Body of pancreas (tissue), 4 donors: Measurements from ENCODE around the gene SH3YL1. TPM values are rescaled to one million over a fixed set of nuclear protein-coding genes. Genes with fewer than 3 reads are reported as not detected.

Experiments used
- ATAC-seq: fragments of 150-250 bp; one replicate; pipeline ENCODE4 v1.9.1; 2016
- DNase-seq, 4 donors: peaks; one replicate each; pipeline ENCODE4 v3.0.0-alpha.2; 2019
- H3K27ac ChIP-seq, 4 donors: fragments of 200-600 bp; sonication (generic); 1 replicate in 3 of 4; 2 replicates in 1 of 4; pipeline versions ENCODE4 v1.5.1 to v1.6.1; 2016 to 2019; ENCODE audit warnings: mild to moderate bottlenecking in 1 of 4, mixed read lengths in 1 of 4, moderate library complexity in 1 of 4
- H3K27me3 ChIP-seq, 2 donors: fragments of 200-600 bp; sonication (generic); one replicate each; pipeline ENCODE4 v1.6.0; 2016; ENCODE audit warnings: mild to moderate bottlenecking in 1 of 2
- H3K36me3 ChIP-seq, 2 donors: fragments of 200-600 bp; sonication (generic); replicated peaks in 1 of 2; 2 replicates each; pipeline ENCODE4 v1.5.1; 2016; ENCODE audit warnings: low read depth in 2 of 2; ENCODE audit not compliant: insufficient read depth in 1 of 2
- H3K4me1 ChIP-seq: fragments of 200-600 bp; sonication (generic); one replicate; pipeline ENCODE4 v1.6.0; 2016
- H3K4me3 ChIP-seq, 2 donors: fragments of 200-600 bp; sonication (generic); 1 replicate in 1 of 2; 2 replicates in 1 of 2; pipeline ENCODE4 v1.5.1; 2016 to 2019
- H3K9me3 ChIP-seq, 3 donors: fragments of 200-600 bp; sonication (generic); 1 replicate in 2 of 3; 2 replicates in 1 of 3; pipeline ENCODE4 v1.5.1; 2016
- POLR2A ChIP-seq, 3 donors: fragments of 450-650 bp; IDR thresholded peaks; one replicate each; pipeline ENCODE4 v1.6.1; 2016; ENCODE audit warnings: antibody characterized with exemption in 3 of 3, mild to moderate bottlenecking in 2 of 3
- WGBS, 2 donors: methylation state at CpG; one replicate each; pipeline ENCODE4 v1.1.5; 2017; 5-methylcytosine and 5-hydroxymethylcytosine counted together
- intact Hi-C: fragments of 100-400 bp; cut with DNase I; formaldehyde crosslinking; loops from one replicate; pipeline ENCODE4 v1.15.1; 2023
- total RNA-seq, 2 donors: library from RNA; depleted of rRNA; stranded (reverse); fragments of >200 nt; gene quantifications; one replicate each; pipeline ENCODE4 v1.1.0, GENCODE V29; 2016
- TF ChIP-seq, protein P1 (sequence below), 7 experiments: fragments of 450-650 bp in 4 of 7; fragments of 200-600 bp in 3 of 7; sonication (generic) in 3 of 7; IDR thresholded peaks; one replicate each; pipeline ENCODE4 v1.5.1; 2016 to 2019; ENCODE audit warnings: antibody characterized with exemption in 7 of 7

SH3YL1 gene
- total RNA-seq, 2 donors from 2014 or later: 159 to 162 TPM

GRCh38 chr2:237878-238277 is 26.0 kb downstream of the SH3YL1 start:
- intact Hi-C loops: no loop called here
- Histone ChIP-seq H3K4me3 (no peak overlapping the region), H3K4me1 (peaks cover 7% of the 10 kb centered on the region), H3K36me3 (peaks cover 0 to 3% of the 10 kb centered on the region in 2 donors), H3K9me3 (no peaks in the 10 kb centered on the region), H3K27me3 (no peaks in the 10 kb centered on the region), H3K27ac (no peak overlapping the region)
- DNase-seq (no peak), ATAC-seq (no peak)
- TF ChIP-seq, protein P1, sequence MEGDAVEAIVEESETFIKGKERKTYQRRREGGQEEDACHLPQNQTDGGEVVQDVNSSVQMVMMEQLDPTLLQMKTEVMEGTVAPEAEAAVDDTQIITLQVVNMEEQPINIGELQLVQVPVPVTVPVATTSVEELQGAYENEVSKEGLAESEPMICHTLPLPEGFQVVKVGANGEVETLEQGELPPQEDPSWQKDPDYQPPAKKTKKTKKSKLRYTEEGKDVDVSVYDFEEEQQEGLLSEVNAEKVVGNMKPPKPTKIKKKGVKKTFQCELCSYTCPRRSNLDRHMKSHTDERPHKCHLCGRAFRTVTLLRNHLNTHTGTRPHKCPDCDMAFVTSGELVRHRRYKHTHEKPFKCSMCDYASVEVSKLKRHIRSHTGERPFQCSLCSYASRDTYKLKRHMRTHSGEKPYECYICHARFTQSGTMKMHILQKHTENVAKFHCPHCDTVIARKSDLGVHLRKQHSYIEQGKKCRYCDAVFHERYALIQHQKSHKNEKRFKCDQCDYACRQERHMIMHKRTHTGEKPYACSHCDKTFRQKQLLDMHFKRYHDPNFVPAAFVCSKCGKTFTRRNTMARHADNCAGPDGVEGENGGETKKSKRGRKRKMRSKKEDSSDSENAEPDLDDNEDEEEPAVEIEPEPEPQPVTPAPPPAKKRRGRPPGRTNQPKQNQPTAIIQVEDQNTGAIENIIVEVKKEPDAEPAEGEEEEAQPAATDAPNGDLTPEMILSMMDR (IDR thresholded peaks at IDR 0.05): no peak
- TF ChIP-seq POLR2A (IDR thresholded peaks at IDR 0.05): no peak
- 72 to 93% methylated on average over 6 of the region's 6 CpGs for WGBS, 2 donors

- TF ChIP-seq, protein P1 (IDR thresholded peaks at IDR 0.05): no peak
- no peak for TF ChIP-seq POLR2A (IDR thresholded peaks at IDR 0.05)
- Histone ChIP-seq H3K27me3 (no peaks in the 10 kb centered on the region), H3K4me1 (peaks cover 7% of the 10 kb centered on the region), H3K27ac (no peak overlapping the region), H3K9me3 (no peaks in the 10 kb centered on the region), H3K4me3 (no peak overlapping the region), H3K36me3 (peaks cover 0 to 3% of the 10 kb centered on the region in 2 donors)
- ATAC-seq (no peak), DNase-seq (no peak)
- intact Hi-C loops: no loop called here
- 90 to 94% methylated on average over 6 of the region's 6 CpGs for WGBS, 2 donors
These were observed 26.8 kb downstream of the SH3YL1 start for GRCh38 chr2:236993-237539.

DNA sequence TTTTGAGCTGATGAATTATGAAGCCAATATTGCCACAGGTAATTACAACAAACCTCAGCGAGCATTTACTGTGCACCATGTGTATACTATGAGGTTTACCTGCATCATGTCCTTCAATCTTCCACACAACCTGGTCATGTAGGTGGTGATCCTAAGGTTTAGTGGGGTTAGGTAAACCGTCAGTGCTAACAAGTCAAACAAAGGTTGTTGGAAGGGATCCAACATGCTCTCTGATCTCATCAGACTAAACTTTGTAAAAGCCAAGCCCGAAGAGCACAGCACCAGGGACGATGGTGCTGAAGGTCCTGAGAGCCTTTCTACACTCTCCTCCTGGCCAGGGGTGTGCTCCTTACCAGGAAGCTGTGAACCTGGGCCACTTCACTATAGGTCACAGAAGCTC is 29.4 kb downstream of the SH3YL1 start:
- peak overlapping the region in 2 of 4 donors; percentile 16 to 24 for H3K27ac ChIP-seq
- H3K27me3 ChIP-seq: no peaks in the 10 kb centered on the region
- WGBS, 2 donors: 58 to 60% methylated on average over 4 of the region's 4 CpGs
- TF ChIP-seq POLR2A (IDR thresholded peaks at IDR 0.05): no peak
- TF ChIP-seq, protein P1 (IDR thresholded peaks at IDR 0.05): no peak
- intact Hi-C loops: no loop called here
- H3K4me3 ChIP-seq: no peak overlapping the region
- peaks cover 8 to 10% of the 10 kb centered on the region in 2 donors for H3K36me3 ChIP-seq
- peaks cover 14% of the 10 kb centered on the region for H3K4me1 ChIP-seq
- ATAC-seq (no peak), DNase-seq (no peak)
- no peaks in the 10 kb centered on the region for H3K9me3 ChIP-seq

DNA sequence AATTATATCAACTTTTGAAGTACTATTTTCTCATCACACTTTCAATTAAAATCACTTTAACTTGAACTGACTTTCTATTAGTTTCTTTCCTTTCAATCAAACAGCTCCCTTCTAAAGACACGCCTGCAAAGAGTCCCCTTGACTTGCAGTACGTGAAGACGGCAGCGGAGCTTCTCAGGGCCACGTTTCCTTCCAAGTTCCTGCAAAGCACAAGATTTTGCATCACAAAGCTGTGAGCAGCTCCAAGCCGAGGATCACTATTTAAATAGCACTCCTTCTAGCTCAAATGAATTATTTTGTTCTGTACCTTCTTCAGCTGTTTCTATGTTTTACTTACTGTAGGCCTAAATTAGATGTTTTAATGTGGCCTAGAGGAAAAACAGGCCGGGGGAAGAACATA is 30.8 kb downstream of the SH3YL1 start:
- H3K27me3 ChIP-seq: no peaks in the 10 kb centered on the region
- intact Hi-C loops: no loop called here
- H3K9me3 ChIP-seq: no peaks in the 10 kb centered on the region
- H3K4me1 ChIP-seq: peaks cover 21% of the 10 kb centered on the region
- no peak for DNase-seq
- H3K36me3 ChIP-seq: peaks cover 8 to 12% of the 10 kb centered on the region in 2 donors
- ATAC-seq: no peak
- 86 to 96% methylated on average over 7 of the region's 7 CpGs for WGBS, 2 donors
- peak overlapping the region in 1 of 4 donors; percentile 71 for H3K27ac ChIP-seq
- TF ChIP-seq POLR2A (IDR thresholded peaks at IDR 0.05): no peak
- TF ChIP-seq, protein P1 (IDR thresholded peaks at IDR 0.05): no peak
- H3K4me3 ChIP-seq: no peak overlapping the region
